ENCODE data around the gene PCNX3. TPM values are rescaled to one million over a fixed set of nuclear protein-coding genes. Genes with fewer than 3 reads are reported as not detected.
A peak's percentile ranks its signal among the peaks of the same experiment; 100 is the strongest.
"Not testable (repeated sequence)": the region's sequence is repeated elsewhere in the genome, so short reads cannot be mapped to it uniquely, and the experiment has no call there.

Gene PCNX3
- polyA plus RNA-seq, 3 donors, result 24.0 to 37.4 (median 33.3) TPM

- no peak for DNase-seq (ENCODE audit: extremely low read depth in 1 of 11, low read depth in 9 of 11, low spot score in 4 of 11)
These were observed 18.0 kb downstream of the PCNX3 start for GRCh38 chr11:65633390-65634108.

GRCh38 chr11:65634109-65634436 is 18.5 kb downstream of the PCNX3 start:
- no peak for DNase-seq (ENCODE audit: extremely low read depth in 1 of 11, low read depth in 9 of 11, low spot score in 4 of 11)

GRCh38 chr11:65634440-65634839 is 18.9 kb downstream of the PCNX3 start:
- no peak for DNase-seq (ENCODE audit: extremely low read depth in 1 of 11, low read depth in 9 of 11, low spot score in 4 of 11)

- no peak for DNase-seq (ENCODE audit: extremely low read depth in 1 of 11, low read depth in 9 of 11, low spot score in 4 of 11)
These were observed 19.5 kb downstream of the PCNX3 start for GRCh38 chr11:65634905-65635731.

- no peak for DNase-seq (ENCODE audit: extremely low read depth in 1 of 11, low read depth in 9 of 11, low spot score in 4 of 11)
These were observed 20.8 kb downstream of the PCNX3 start for GRCh38 chr11:65636108-65637031.

GRCh38 chr11:65637032-65637557 is 21.5 kb downstream of the PCNX3 start:
- no peak for DNase-seq (ENCODE audit: extremely low read depth in 1 of 11, low read depth in 9 of 11, low spot score in 4 of 11)

- peak in 5 of 11 donors; percentile 65 to 79 (median 73) for DNase-seq (ENCODE audit: extremely low read depth in 1 of 11, low read depth in 9 of 11, low spot score in 4 of 11)
These were observed 22.3 kb downstream of the PCNX3 start, which contains the start of gene SIPA1 for GRCh38 chr11:65637794-65638419. SIPA1 (plus strand) TSS chr11:65638101; CDS start chr11:65640922, 2,821 bp downstream.

GRCh38 chr11:65639228-65639597 is 23.6 kb downstream of the PCNX3 start:
- DNase-seq (ENCODE audit: extremely low read depth in 1 of 11, low read depth in 9 of 11, low spot score in 4 of 11), result not testable (repeated sequence)

GRCh38 chr11:65639623-65640482 is 24.3 kb downstream of the PCNX3 start:
- no peak for DNase-seq (ENCODE audit: extremely low read depth in 1 of 11, low read depth in 9 of 11, low spot score in 4 of 11)

- no peak for DNase-seq (ENCODE audit: extremely low read depth in 1 of 11, low read depth in 9 of 11, low spot score in 4 of 11)
These were observed 25.1 kb downstream of the PCNX3 start for GRCh38 chr11:65640483-65641296.

GRCh38 chr11:65641297-65642013 is 25.9 kb downstream of the PCNX3 start:
- no peak for DNase-seq (ENCODE audit: extremely low read depth in 1 of 11, low read depth in 9 of 11, low spot score in 4 of 11)

GRCh38 chr11:65642014-65642671 is 26.6 kb downstream of the PCNX3 start:
- DNase-seq (ENCODE audit: extremely low read depth in 1 of 11, low read depth in 9 of 11, low spot score in 4 of 11), result no peak

GRCh38 chr11:65643971-65644370 is 28.4 kb downstream of the PCNX3 start:
- DNase-seq (ENCODE audit: extremely low read depth in 1 of 11, low read depth in 9 of 11, low spot score in 4 of 11), result no peak

- no peak for DNase-seq (ENCODE audit: extremely low read depth in 1 of 11, low read depth in 9 of 11, low spot score in 4 of 11)
These were observed 29.3 kb downstream of the PCNX3 start for GRCh38 chr11:65644837-65645236.

GRCh38 chr11:65645710-65646109 is 30.1 kb downstream of the PCNX3 start:
- DNase-seq (ENCODE audit: extremely low read depth in 1 of 11, low read depth in 9 of 11, low spot score in 4 of 11), result no peak
